Middle frontal gyrus (tissue), 1 donor: Measurements from ENCODE around the gene PTPN23.
"Not testable (repeated sequence)": the region's sequence is repeated elsewhere in the genome, so short reads cannot be mapped to it uniquely, and the experiment has no call there.

ENCODE experiments used
- DNase-seq: peaks from one replicate; pipeline ENCODE4 v3.0.0-alpha.2; 2015; ENCODE audit warnings: low spot score; ENCODE audit errors: extremely low spot score

Gene PTPN23, protein sequence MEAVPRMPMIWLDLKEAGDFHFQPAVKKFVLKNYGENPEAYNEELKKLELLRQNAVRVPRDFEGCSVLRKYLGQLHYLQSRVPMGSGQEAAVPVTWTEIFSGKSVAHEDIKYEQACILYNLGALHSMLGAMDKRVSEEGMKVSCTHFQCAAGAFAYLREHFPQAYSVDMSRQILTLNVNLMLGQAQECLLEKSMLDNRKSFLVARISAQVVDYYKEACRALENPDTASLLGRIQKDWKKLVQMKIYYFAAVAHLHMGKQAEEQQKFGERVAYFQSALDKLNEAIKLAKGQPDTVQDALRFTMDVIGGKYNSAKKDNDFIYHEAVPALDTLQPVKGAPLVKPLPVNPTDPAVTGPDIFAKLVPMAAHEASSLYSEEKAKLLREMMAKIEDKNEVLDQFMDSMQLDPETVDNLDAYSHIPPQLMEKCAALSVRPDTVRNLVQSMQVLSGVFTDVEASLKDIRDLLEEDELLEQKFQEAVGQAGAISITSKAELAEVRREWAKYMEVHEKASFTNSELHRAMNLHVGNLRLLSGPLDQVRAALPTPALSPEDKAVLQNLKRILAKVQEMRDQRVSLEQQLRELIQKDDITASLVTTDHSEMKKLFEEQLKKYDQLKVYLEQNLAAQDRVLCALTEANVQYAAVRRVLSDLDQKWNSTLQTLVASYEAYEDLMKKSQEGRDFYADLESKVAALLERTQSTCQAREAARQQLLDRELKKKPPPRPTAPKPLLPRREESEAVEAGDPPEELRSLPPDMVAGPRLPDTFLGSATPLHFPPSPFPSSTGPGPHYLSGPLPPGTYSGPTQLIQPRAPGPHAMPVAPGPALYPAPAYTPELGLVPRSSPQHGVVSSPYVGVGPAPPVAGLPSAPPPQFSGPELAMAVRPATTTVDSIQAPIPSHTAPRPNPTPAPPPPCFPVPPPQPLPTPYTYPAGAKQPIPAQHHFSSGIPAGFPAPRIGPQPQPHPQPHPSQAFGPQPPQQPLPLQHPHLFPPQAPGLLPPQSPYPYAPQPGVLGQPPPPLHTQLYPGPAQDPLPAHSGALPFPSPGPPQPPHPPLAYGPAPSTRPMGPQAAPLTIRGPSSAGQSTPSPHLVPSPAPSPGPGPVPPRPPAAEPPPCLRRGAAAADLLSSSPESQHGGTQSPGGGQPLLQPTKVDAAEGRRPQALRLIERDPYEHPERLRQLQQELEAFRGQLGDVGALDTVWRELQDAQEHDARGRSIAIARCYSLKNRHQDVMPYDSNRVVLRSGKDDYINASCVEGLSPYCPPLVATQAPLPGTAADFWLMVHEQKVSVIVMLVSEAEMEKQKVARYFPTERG (N-terminal part only)

DNA sequence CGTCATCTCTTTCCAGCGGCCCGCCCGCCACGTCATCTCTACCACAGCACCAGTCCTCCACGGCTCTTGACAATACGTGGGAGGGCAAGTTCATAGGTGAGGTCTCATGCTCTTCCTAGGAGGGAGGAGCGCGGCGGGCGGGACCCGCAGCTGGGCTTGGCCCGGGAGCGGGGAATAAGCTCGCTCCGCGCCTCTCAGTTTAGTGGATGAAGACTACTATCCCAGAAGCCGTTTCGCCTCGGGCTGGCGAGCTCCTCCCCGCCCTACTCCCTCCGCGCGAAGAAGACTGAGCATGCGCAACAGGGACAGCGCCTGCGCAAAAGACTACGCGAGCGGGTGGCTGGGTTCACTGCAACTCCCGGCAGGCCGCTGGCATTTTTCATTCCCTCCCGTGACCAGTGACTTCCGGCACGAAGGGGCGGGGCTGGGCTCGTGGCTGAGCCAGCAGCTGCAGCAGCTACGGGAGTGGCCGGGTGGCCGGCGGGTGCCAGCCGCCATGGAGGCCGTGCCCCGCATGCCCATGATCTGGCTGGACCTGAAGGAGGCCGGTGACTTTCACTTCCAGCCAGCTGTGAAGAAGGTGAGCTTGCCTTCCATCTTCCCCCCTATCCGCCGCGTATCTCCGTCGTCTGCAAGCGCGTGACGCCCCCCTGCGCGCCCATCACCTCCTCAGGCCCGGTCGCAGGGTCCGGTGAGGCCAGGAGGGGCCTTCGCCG, at the start of gene PTPN23:
PTPN23 (plus strand) TSS at position 421 of the 716 bp plus-strand sequence; CDS start at position 497, 76 bp downstream.
- peak; percentile 97 for DNase-seq

DNA sequence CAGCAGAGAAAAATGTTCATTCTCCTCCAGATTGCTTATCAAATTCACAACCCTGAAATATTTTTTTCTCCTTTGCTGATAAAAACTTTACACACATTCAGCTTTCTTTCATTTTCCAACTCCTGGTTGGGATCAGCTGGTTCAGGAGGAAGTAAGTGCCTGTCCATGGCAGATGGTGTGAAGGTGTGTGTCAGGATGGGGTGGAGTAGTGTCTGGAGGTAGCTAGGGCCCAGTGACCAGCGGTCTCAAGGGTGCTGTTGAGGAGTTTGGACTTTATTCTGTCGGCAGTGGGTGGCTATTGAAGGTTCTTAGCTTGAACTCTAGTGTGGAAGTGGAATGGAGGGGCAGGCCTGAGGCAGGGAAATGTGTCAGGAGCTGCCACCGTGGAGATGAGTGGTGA, 46.9 kb upstream of the PTPN23 start:
- no peak for DNase-seq

DNA sequence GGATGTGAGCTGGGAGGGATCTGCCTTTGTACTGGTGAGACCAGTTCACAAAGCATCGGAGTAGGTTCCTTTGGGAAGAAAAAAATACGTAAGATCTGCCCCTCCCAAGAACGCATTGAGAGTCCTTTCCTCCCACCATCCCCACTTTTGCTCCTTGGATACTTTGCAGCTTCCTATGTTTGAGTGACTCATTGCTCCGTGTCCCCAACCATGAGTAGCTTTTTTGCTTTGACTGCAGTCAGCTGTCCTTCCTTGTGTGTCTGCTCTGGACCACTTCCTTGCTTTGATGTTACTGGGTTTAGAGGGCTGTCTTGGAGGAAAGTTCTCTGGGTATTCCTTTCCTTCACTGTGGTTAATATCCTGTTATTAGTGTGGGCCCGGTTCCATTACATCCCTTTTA, 43.2 kb upstream of the PTPN23 start:
- no peak for DNase-seq

DNA sequence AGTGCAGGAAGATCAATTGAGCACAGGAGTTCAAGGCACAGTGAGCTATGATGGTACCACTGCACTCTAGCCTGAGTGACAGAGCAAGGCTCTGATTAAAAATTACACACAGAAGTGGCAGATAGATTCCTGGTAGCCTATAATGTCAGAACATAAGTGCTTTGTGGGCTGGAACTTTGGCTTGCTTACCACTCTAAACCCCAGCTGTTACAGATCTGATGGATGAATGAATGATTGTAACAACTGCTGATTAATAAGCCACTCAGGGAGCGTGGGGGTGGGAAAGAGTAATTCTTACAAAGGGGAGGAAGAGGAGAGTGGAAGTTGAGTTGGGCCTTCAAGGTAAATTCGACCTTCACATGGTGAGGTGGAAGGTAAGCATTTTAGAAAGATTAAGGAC, 40.9 kb upstream of the PTPN23 start:
- DNase-seq, result no peak

DNA sequence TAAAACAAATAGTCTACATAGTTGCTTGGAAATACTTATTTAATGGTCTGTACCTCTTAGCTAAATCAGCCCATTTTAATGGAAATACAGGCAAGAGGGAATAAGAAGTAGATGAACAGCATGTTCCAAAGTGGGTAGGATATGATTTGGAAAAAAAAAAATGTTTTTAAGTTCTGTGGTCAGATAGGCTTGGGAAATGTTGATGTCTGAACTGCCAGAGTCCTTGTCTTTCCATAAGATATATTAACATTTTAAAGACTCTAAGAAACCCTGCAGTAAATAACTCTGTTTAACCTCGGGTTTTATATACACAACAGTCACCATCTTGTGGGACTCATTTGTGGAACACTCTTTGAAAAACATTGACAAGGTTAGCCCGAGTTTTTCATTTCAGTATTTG, 40.0 kb upstream of the PTPN23 start:
- DNase-seq, result no peak

DNA sequence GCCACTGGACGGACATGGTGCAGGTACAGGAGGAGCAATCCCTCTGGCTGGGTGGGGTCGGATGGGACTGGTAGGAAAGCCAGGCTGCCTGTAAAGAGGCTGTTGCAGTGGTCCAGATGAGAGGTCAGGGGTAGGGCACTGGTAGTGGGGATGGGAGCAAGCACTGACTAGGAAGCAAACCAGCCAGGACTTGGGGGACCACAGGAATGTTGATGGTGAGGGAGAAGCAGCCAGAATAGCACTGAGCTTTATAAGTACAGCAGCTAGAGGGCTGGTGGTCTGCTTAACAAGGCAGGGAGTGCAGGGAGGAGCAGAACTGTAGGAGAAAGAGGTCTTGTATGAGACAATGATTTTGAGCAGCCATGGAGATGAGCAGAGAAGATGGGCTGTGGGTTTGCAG, 38.7 kb upstream of the PTPN23 start:
- DNase-seq, result no peak

DNA sequence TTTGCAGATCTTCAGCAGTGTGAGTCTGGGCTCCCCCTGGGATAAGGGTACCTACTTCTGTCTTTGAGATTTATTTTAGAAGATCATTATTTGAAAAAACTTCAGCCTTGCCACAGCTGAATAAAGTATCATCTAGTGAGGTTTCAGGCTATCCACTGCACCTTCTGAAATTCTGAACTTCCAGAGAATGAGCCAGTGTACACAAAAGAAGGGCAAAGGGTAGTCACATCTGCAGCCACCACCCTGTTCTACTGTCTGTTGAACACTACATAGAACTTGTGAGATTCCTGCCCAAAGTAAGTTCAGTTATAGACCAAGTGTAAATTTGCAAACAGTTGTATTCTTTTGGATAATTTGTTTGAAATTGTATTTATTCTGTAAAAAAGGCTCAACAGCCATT, 38.0 kb upstream of the PTPN23 start:
- DNase-seq, result no peak

DNA sequence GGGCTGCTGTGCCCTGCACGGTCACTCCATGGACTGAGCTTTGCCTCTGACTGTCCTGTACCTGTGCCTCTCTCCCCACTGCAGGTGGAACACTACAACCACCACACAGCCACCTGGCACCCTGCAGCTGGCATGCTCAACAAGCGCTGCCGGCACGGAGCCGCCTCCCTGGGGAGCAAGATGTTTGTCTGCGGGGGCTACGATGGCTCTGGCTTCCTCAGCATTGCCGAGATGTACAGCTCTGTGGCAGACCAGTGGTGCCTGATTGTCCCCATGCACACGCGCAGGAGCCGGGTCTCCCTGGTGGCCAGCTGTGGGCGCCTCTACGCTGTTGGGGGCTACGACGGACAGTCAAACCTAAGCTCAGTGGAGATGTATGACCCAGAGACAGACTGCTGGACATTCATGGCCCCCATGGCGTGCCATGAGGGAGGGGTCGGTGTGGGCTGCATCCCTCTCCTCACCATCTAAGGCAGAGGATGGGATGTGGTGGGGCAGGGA, 37.3 kb upstream of the PTPN23 start:
- DNase-seq, result no peak

DNA sequence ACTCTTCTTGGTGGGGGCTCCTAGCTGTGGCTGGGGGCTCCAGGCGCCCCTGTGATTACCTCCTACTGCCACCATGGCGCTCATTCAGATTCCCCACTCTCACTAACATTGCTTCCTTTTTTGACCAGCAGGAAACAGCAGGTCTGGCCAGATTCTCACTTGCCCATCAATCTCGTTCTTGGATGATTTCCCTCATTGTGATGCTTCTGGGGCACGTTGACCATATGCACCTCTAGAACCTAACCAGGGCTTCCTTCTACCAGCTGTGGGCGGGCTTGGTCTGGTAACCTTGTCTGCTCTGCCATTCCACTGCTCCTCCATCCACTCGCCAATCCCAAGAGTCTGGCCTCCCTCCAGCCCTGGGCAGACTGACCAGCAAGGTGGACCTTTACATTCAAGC, 35.9 kb upstream of the PTPN23 start:
- DNase-seq, result no peak

DNA sequence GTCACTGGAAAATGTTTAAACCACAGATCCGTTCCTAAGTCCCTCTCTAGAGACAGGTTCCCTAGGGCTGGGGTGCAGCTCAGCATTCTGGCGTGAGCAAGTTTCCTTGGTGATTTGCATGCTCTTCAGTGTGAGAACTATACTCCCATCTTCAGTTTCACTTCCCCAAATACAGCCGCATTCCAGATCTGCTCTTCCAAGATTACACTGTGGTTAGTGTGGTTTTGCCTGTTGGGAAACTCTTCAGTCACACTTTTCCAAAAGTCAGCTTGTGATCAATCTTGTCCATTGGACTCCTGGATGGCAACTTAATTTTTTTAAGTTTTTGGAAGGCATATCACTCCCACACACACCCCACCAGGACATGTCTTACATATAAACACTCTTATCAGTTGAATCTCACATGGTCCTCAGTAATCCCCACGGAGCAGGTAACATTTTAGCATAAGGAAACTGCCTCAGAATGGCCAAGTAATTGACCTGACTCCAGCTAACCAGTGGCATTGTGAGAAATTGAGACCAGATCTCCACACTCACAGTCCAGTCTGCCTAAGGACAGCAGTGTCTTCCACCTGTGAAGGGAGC, 33.5 kb upstream of the PTPN23 start:
- no peak for DNase-seq

DNA sequence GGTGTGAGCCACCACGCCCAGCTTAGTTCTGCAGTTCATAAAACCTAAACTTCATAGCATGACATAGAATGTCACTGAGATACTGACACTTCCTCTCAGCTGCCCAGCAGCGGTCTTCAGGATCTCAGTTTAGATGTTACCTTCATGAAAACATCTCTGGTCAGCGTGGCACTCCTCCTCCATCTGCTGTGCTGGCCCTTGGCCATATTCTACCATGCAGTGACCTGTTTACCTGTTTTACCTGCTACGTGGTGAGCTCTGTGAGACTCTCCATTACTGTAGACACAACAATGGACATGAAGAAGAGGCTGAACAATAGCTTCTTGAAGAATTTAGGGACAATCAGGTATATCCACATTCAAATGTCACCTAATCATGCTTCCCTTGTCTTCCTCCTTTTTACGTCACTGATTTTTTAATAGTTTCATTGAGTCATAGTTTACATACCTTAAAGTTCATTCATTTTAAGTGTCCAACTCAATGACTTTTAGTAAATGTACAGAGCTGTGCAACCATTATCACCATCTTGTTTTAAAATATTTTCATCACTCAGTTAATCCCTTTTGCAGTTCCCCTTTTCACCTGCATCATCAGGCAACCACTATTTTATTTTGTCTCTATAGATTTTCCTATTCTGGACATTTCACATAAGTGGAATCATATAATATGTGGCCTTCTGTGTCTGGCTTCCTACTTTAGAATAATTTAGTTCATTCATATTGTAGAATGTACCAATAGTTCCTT, 32.2 kb upstream of the PTPN23 start:
- DNase-seq, result no peak

DNA sequence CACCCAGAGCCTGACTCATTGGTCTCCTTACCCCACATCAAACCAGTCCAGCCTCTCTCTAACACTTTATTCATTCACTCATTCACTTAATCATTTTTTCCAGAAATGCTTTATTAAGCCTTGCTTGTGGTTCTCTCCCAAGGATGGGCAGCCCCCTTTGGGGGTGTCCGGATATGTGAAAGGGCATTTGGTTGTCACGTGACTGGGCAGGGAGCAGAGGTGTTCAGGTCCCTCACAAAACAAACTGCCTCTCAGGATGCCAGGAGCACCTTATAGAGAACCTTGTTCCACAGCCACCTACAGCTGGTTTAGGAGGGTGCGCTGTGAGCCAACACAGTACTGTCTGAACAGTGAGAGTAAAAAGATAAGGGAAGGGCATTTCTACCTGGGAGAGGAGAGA, 25.8 kb upstream of the PTPN23 start:
- no peak for DNase-seq

DNA sequence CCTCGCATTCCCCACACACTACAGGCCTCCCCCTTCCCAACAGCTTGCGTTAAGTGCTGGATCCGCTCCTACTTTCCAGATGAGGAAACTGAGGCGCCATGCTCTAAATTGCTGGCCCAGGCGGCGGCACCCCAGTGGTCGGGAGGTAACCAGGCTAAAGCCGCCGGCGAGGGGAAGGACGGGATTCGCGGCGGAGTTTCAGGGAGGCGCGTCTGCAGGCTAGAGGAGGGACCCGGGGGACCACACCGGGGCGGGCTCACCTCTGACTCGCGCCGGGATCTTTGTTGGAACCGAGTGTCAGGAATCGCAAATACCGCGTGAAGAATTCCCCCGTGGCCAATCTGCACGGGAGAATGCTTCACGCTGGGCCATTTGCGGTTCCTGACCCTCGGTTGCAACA, 24.6 kb upstream of the PTPN23 start:
- no peak for DNase-seq

DNA sequence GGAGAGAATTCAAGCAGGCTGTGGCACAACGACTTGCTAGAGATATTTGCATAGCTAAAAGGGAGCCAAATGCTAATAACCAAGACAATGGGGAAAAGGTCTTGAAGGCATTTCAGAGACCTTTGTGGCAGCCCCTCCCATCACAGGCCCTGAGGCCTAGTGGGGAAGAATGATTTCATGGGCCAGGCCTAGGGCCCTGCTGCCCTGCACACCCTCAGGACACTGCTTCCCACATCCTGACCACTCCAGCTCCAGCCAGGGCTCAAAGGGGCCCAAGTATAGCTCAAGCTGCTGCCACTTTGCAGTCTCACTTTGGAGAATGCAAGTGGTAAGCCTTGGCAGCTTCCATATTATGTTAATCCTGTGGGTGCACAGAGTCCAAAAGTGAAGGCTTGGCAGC, 21.5 kb upstream of the PTPN23 start:
- DNase-seq, result no peak

DNA sequence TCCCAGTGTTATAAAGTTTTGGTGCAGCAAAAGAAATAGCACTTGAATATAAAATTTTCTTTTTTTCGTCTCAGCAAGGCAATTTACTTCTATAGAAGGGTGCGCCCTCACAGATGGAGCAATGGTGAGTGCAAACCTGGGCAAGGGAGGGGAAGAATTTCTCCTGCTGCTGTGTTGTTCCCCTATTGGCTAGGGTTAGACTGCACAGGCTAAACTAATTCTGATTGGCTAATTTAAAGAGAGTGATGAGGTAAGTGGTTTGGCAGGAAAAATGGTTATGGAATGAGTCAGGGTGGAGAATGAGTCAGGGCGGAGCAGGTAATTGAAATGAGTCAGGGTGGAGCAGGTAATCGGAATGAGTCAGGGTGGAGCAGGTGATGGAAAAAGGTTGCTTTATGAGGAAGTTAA, 20.7 kb upstream of the PTPN23 start:
- not testable (repeated sequence) for DNase-seq

DNA sequence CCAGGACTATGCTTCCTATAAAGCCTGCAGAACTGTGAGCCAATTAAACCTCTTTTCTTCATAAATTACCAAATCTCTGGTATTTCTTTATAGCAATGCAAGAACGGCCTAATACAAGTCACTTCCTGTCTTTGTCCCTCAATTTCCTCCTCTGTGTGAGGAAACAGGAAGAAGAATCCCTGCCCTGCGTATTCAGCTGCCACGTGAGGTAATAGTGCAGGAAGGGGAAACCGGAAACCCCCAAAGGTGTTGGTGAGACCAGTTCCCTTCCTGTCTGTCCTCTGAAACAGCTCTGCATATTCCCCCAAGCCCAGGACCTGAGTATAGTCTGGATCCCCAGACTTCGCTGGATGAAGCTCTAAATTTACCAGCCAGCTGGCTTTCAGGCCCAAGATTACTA, 18.1 kb upstream of the PTPN23 start:
- no peak for DNase-seq

DNA sequence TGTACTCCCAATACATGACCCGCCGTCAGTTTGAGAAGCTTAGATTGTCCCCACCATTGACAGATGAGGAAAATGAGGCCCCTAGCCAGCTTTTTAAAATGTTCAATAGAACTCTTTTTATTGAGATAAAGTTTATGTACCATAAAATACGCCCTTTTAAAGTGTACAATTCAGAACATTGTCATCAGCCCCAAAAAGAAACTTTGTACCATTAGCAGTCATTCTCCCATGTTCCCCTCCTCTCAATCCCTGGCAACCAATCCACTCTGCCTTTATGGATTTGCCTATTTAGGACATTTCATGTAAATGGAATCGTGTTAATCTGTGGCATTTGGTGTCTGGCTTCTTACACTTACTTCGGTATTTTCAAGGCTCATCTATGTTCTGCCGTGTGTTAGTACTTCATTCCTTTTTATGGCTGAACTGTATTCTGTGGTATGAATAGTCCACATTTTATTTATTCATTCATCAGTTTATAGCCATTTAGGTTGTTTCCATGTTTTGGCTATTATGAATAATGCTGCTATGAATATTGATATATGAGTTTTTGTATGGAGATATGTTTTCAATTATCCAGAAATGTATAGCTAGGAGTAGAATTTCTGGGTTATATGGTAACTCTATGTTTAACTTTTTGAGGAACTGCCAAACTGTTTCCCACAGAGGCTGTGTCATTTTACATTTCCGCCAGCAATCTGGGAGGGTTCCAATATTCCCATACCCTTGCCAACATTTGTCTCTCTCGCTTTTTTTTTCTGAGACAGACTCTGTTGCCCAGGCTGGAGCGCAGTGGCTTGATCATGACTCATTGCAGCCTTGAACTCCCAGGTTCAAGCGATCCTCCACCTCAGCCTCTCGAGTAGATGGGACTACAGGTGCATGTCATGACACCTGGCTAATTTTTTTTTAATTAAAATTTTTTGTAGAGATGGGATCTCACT, 15.3 kb upstream of the PTPN23 start:
- DNase-seq, result no peak

DNA sequence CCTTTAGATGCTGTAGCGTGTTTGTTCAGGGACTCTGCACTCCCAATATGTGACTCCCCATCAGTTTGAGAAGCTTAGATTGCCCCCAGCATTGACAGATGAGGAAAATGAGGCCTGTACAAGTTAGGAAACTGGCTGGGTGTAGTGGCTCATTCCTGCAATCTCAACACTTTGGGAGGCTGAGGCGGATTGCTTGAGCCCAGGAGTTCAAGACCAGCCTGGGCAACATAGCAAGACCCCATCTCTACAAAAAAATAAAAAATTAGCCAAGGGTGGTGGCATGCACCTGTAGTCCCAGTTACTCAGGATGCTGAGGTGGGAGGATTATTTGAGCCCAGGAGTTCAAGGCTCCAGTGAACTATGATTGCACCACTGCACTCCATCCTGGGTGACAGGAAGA, 14.0 kb upstream of the PTPN23 start:
- DNase-seq, result no peak

DNA sequence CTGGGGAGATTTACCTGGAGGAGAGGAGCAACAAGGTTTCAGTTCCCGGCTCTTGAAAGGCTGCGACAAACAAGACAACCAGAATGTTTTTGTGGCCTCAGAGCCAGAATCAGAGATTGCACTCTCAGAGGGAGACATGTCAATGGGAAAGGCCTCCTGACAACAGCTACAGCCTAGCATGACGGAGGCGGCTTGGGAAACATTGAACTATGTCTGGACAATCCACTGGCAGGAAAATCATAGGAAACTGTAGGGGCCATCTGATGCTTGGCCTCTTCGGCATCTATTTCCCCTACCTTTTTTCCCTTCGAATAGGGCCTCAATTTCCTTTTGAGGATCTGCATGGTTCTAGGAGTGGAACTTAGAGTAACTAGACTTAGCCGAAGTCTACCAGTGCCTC, 13.2 kb upstream of the PTPN23 start:
- no peak for DNase-seq
